Effector memory CD4-positive, alpha-beta T cell (primary cell): Measurements from ENCODE around the gene BNC2.

Experiments
- DNase-seq, 3 donors: peaks; one replicate each; pipeline ENCODE4 v3.0.0-alpha.2; 2020
- H3K27ac ChIP-seq: 2 replicates; pipeline ENCODE4 v1.7.0; 2013; ENCODE audit warnings: mild to moderate bottlenecking, low read length, moderate library complexity; ENCODE audit not compliant: insufficient read depth, poor library complexity, severe bottlenecking
- H3K27me3 ChIP-seq: replicated peaks from 2 replicates; pipeline ENCODE4 v1.7.0; 2013; ENCODE audit warnings: mild to moderate bottlenecking, low read length; ENCODE audit not compliant: insufficient read depth, control insufficient read depth, poor library complexity, severe bottlenecking
- H3K36me3 ChIP-seq: 2 replicates; pipeline ENCODE4 v1.7.0; 2013; ENCODE audit warnings: mild to moderate bottlenecking, low read length, moderate library complexity; ENCODE audit not compliant: control insufficient read depth, insufficient read depth
- H3K4me1 ChIP-seq: 2 replicates; pipeline ENCODE4 v1.7.0; 2013; ENCODE audit warnings: low read length, mild to moderate bottlenecking; ENCODE audit not compliant: control insufficient read depth, insufficient read depth, poor library complexity, severe bottlenecking
- H3K4me3 ChIP-seq: 2 replicates; pipeline ENCODE4 v1.7.0; 2013; ENCODE audit warnings: low read length, low read depth, mild to moderate bottlenecking; ENCODE audit not compliant: insufficient read depth, poor library complexity, severe bottlenecking
- H3K9me3 ChIP-seq: 2 replicates; pipeline ENCODE4 v1.7.0; 2013; ENCODE audit warnings: mild to moderate bottlenecking, low read length, moderate library complexity; ENCODE audit not compliant: control insufficient read depth

Gene BNC2

DNA sequence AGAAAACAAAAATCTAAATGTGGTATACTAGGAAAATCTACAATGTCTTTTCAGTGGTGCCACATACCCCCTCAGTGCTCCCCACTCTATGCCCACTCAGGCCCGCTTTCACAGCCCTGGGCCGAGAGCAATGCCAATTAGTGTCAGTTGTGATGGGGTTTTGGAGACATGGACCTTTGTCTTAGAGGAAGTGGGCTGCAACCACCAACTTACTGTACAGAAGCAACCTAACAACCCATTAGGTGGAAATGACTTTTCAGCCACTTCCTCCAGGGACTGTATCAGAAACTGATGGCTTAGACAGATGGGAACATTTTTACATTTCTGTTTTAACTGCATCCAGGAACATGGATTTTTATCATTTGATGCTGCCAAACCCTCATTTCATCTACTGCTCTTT, 268.0 kb downstream of the BNC2 start:
- Histone ChIP-seq H3K4me1 (no peaks in the 10 kb centered on the region), H3K27me3 (no peaks in the 10 kb centered on the region), H3K9me3 (no peaks in the 10 kb centered on the region), H3K27ac (no peak overlapping the region), H3K36me3 (no peaks in the 10 kb centered on the region), H3K4me3 (no peak overlapping the region)
- DNase-seq: no peak

DNA sequence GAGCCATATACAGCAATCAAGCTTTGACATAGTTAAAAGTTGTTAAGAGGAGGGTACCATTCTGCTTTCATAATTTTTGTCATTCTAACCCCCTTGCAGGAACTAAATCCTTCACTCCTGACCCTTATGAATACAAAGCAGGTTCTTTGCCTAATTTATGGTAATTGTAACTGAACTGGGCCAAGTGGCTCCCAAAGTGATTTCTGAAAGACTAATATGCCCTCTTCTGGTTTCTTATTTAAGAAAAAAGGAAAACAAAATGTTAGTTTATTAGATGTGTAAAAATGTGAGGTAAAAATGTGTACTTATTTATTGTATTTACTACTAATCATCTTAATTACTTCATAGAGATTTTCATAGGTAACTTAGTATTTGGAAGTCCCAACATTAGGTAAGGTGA, 268.5 kb downstream of the BNC2 start:
- H3K9me3 ChIP-seq: no peaks in the 10 kb centered on the region
- H3K36me3 ChIP-seq: no peaks in the 10 kb centered on the region
- no peaks in the 10 kb centered on the region for H3K4me1 ChIP-seq
- H3K27ac ChIP-seq: no peak overlapping the region
- H3K4me3 ChIP-seq: no peak overlapping the region
- H3K27me3 ChIP-seq: no peaks in the 10 kb centered on the region
- no peak for DNase-seq

DNA sequence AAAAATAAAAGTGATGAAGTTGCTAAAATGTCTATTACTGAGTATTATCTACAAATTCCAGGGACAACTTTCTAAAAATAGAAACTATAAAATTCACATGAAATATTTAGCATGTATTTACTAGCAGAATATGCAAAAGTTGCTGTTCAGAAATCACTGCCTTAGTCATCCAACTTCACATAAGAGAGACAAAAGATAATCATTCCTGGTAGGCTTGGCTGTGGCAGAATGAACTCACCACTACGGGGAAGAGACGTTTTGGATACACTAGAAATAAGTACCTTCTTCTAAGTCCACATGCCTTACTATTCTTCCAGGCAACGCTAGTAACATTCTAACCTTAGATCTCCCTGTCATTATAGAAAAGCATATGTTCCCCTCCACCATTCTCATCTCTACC, 272.2 kb downstream of the BNC2 start:
- no peak overlapping the region for H3K4me3 ChIP-seq
- no peaks in the 10 kb centered on the region for H3K4me1 ChIP-seq
- H3K9me3 ChIP-seq: no peaks in the 10 kb centered on the region
- no peak overlapping the region for H3K27ac ChIP-seq
- H3K27me3 ChIP-seq: no peaks in the 10 kb centered on the region
- no peak for DNase-seq
- H3K36me3 ChIP-seq: no peaks in the 10 kb centered on the region

DNA sequence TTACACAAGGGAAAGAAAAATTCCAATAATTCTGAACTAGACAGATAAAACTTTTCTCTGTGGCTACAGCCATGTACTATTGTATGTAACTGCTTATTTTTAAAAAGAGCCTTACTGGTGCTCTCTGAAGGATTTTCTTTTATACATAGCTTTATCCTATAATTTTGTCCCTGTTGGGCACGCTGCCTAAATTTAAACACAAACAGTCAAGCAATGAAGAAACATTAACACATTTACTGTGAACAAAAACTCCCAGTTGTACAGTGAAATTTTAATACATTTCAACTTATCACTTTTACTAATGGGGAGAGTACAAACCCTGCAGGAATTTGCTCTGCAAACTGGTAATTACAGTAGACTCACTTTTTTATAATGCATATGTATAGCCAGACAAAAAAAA, 273.3 kb downstream of the BNC2 start:
- Histone ChIP-seq H3K4me1 (no peaks in the 10 kb centered on the region), H3K27ac (no peak overlapping the region), H3K27me3 (no peaks in the 10 kb centered on the region), H3K4me3 (no peak overlapping the region), H3K9me3 (no peaks in the 10 kb centered on the region), H3K36me3 (no peaks in the 10 kb centered on the region)
- DNase-seq: no peak

DNA sequence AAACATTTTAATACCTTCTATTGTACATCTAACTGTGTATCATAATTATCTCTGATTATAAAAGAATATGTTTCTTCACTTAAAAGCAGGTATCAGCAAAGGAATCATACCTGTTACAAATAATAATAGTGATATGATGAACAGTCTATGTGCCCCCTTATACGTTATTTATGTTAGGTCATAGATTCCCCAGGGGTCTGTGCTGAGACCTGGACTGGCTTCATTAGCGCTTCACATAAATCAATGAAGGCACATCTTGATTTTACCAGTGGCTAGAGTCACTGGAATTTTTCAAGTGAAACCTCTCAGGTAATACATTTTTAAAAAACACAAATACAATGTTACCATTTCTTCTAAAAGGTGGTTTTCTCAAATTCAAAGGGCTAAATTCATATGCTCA, 275.2 kb downstream of the BNC2 start:
- Histone ChIP-seq H3K27me3 (no peaks in the 10 kb centered on the region), H3K4me1 (no peaks in the 10 kb centered on the region), H3K27ac (no peak overlapping the region), H3K9me3 (no peaks in the 10 kb centered on the region), H3K36me3 (no peaks in the 10 kb centered on the region), H3K4me3 (no peak overlapping the region)
- DNase-seq: no peak

DNA sequence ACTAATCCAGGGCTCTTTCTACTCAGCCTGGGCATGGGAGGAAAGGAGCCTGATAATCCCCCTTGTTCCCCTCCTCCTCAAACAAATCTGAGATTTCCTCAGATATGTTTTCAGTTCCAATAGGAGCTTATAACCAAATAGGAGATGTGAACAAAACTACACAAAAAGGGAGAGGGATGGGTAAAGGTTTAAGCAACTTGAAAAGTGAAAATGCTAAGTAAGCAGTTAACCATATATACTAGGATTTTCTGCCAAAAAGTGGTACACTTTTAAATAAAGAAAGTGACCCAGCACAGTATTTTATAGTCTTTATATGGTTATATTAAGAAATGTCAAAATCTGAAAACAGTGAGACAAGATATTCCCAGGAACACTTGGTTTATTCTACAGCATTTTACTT, 275.7 kb downstream of the BNC2 start:
- no peaks in the 10 kb centered on the region for H3K9me3 ChIP-seq
- H3K4me1 ChIP-seq: no peaks in the 10 kb centered on the region
- no peak overlapping the region for H3K4me3 ChIP-seq
- H3K27me3 ChIP-seq: no peaks in the 10 kb centered on the region
- DNase-seq: no peak
- H3K27ac ChIP-seq: no peak overlapping the region
- H3K36me3 ChIP-seq: no peaks in the 10 kb centered on the region

DNA sequence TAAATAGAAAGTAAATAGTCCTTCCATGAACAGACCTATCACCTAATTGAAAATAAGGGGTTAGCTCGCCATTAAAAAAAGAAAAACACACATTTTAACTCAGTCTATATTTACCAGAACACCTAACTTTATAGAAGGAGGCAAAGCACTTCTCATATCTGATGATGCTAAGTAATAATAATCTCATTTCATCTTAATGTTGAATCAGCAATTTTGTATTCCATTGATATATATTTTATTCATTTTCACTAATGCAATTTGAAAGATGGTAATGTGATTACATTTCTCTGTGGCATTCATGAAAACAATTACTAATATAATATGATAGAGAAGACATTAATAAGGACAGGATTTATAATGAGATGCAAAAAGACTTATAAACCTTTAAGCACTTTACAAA, 276.7 kb downstream of the BNC2 start:
- no peaks in the 10 kb centered on the region for H3K36me3 ChIP-seq
- no peaks in the 10 kb centered on the region for H3K9me3 ChIP-seq
- no peaks in the 10 kb centered on the region for H3K4me1 ChIP-seq
- H3K27me3 ChIP-seq: no peaks in the 10 kb centered on the region
- no peak for DNase-seq
- no peak overlapping the region for H3K27ac ChIP-seq
- no peak overlapping the region for H3K4me3 ChIP-seq

DNA sequence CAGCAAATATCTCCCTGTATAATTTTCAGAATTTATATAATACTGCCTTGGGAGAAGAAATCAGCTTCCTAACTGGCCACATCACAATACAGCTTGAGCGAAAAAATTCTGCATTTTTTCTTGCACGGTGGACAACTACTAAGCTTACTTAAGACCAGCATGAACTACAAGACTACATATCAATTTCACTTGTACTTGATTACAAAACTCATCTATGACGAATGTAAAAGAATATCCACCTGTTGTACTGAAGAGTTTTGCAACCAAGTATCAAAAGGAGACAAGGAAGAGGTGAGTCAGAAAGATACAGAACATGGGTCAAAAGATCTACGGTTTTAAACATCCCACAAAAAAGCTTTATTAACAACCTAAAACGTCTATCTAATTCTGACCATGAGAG, 279.4 kb downstream of the BNC2 start:
- H3K27ac ChIP-seq: no peak overlapping the region
- no peaks in the 10 kb centered on the region for H3K9me3 ChIP-seq
- no peak for DNase-seq
- no peak overlapping the region for H3K4me3 ChIP-seq
- H3K27me3 ChIP-seq: no peaks in the 10 kb centered on the region
- no peaks in the 10 kb centered on the region for H3K4me1 ChIP-seq
- no peaks in the 10 kb centered on the region for H3K36me3 ChIP-seq

DNA sequence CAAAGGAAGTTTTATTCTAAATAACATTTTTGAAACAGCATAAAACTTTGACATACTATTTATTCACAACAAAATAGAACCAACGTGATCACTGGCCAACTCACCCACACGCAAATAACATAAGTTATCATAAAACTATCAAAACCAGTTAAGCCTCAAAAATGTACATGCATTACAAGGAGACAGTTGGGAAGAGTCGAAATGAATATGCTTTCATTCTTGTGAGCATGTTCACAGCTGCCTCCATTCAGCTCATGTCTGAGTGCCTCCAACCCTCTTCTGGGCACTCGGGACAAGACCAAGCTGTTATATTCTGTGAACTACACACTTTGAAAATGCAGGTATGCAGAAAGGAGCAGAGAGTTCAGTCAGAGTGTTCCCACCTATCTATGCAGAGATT, 284.9 kb downstream of the BNC2 start:
- Histone ChIP-seq H3K27me3 (no peaks in the 10 kb centered on the region), H3K27ac (no peak overlapping the region), H3K4me3 (no peak overlapping the region), H3K9me3 (no peaks in the 10 kb centered on the region), H3K36me3 (no peaks in the 10 kb centered on the region), H3K4me1 (no peaks in the 10 kb centered on the region)
- DNase-seq: no peak

DNA sequence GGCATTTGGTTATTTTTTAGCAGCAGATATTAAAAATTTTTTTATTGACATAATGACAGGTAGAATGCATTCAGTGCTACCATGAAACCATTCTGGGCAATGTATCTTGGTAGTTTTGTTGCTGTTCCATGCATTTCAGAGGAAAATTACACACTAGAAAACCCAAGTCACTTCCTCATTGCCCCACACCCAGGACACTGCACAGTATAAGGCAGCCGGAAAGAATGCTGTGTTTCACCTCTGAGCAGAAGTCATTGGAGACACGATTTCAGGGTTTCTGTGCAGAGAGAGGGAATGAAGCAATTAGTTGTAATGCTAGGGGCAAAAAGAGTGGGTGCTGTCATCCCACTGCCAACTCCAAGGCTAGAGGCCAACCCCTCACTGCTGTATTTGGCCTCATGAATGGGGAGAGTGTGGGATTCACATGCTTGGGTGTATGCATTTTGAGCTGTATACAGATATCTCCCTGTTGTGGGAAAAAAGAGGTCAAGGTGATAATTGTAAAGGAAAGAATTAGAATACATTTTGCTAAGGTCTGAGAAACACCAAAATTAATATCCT, 290.5 kb downstream of the BNC2 start:
- no peaks in the 10 kb centered on the region for H3K36me3 ChIP-seq
- no peak overlapping the region for H3K4me3 ChIP-seq
- no peak overlapping the region for H3K27ac ChIP-seq
- H3K9me3 ChIP-seq: no peaks in the 10 kb centered on the region
- H3K4me1 ChIP-seq: no peaks in the 10 kb centered on the region
- DNase-seq: no peak
- no peaks in the 10 kb centered on the region for H3K27me3 ChIP-seq

DNA sequence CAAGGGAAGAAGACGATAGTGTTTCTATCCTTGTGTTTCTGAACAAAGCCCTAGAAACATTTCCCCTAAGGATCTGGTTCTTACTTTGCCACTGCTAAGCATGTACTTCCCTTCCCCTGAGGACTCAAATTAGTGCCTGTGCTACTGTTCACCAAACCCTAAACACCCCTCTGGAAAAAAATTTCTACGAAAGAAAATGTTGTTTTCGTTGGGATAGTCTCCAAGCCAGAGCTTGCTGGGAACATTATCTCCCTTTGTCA, 294.6 kb downstream of the BNC2 start:
- Histone ChIP-seq H3K4me1 (no peaks in the 10 kb centered on the region), H3K27ac (no peak overlapping the region), H3K9me3 (no peaks in the 10 kb centered on the region), H3K4me3 (no peak overlapping the region), H3K27me3 (no peaks in the 10 kb centered on the region), H3K36me3 (no peaks in the 10 kb centered on the region)
- DNase-seq: no peak
